Gastroesophageal sphincter (tissue), 3 donors: ENCODE results near the gene PRSS22.

ENCODE experiments used
- CTCF ChIP-seq, 4 experiments: fragments of 200-600 bp in 2 of 4; fragments of 450-650 bp in 2 of 4; sonication (generic) in 1 of 4; IDR thresholded peaks; one replicate each; pipeline ENCODE4 v1.5.1; 2017 to 2019; ENCODE audit warnings: antibody characterized with exemption in 4 of 4, mild to moderate bottlenecking in 2 of 4, moderate library complexity in 2 of 4
- EP300 ChIP-seq: sonication (generic); formaldehyde crosslinking; IDR thresholded peaks from one replicate; pipeline ENCODE4 v1.6.1; 2017; ENCODE audit warnings: antibody characterized with exemption, mild to moderate bottlenecking

- TF ChIP-seq CTCF (IDR thresholded peaks at IDR 0.05) (no peak), EP300 (no peak)
Observed at GRCh38 chr16:2836646-2837508, 21.1 kb downstream of the PRSS22 start.
